ENCODE results near the gene TSN.

TSN gene

GRCh38 chr2:121748202-121748601 is 7.2 kb upstream of the TSN start:
- DNase-seq = no peak

- DNase-seq = no peak
These were observed 607 bp upstream of the TSN start for GRCh38 chr2:121754851-121755236.

- no peak for DNase-seq
These were observed 9.3 kb downstream of the TSN start for GRCh38 chr2:121764681-121765228.

- no peak for DNase-seq
These were observed 11.2 kb downstream of the TSN start for GRCh38 chr2:121766624-121767023.

- DNase-seq = no peak
These were observed 12.8 kb downstream of the TSN start for GRCh38 chr2:121768143-121768755.

GRCh38 chr2:121771976-121772742 is 16.7 kb downstream of the TSN start:
- peak; percentile 67 to 74 for DNase-seq

GRCh38 chr2:121774235-121774634 is 18.8 kb downstream of the TSN start:
- DNase-seq = no peak

- no peak for DNase-seq
These were observed 20.9 kb downstream of the TSN start for GRCh38 chr2:121776361-121776760.

GRCh38 chr2:121776885-121777698 is 21.6 kb downstream of the TSN start:
- no peak for DNase-seq

GRCh38 chr2:121777699-121778058 is 22.2 kb downstream of the TSN start:
- DNase-seq = peak in 1 of 2 experiments; percentile 42

GRCh38 chr2:121778741-121779487 is 23.5 kb downstream of the TSN start:
- peak in 1 of 2 experiments; percentile 15 for DNase-seq

- no peak for DNase-seq
These were observed 27.7 kb downstream of the TSN start for GRCh38 chr2:121783180-121783579.

- DNase-seq = no peak
These were observed 33.2 kb downstream of the TSN start for GRCh38 chr2:121788685-121789084.

- no peak for DNase-seq
These were observed 35.0 kb downstream of the TSN start for GRCh38 chr2:121790276-121790956.

GRCh38 chr2:121791290-121791689 is 35.8 kb downstream of the TSN start:
- no peak for DNase-seq

- DNase-seq = no peak
These were observed 36.4 kb downstream of the TSN start for GRCh38 chr2:121791801-121792221.

GRCh38 chr2:121793816-121794215 is 38.4 kb downstream of the TSN start:
- DNase-seq = no peak

- no peak for DNase-seq
These were observed 38.8 kb downstream of the TSN start for GRCh38 chr2:121794233-121794632.

GRCh38 chr2:121796239-121796638 is 40.8 kb downstream of the TSN start:
- no peak for DNase-seq

GRCh38 chr2:121798617-121799016 is 43.2 kb downstream of the TSN start:
- DNase-seq = no peak

GRCh38 chr2:121801916-121802315 is 46.5 kb downstream of the TSN start:
- DNase-seq = no peak

- DNase-seq = peak; percentile 38 to 70
These were observed 48.1 kb downstream of the TSN start for GRCh38 chr2:121803503-121803902.
